WTC11 (cell line): Measurements from ENCODE around the gene KHK.
A peak's percentile ranks its signal among the peaks of the same experiment; 100 is the strongest.

Source experiments
- CTCF ChIP-seq: fragments of 200-600 bp; IDR thresholded peaks from 2 replicates; pipeline ENCODE4 v1.8.0; 2022; ENCODE audit warnings: antibody characterized with exemption
- KAT7 ChIP-seq: sonication (generic); formaldehyde crosslinking; IDR thresholded peaks from 2 replicates; pipeline ENCODE4 v1.8.1; 2023; ENCODE audit warnings: missing genetic modification reagents, mild to moderate bottlenecking, borderline replicate concordance
- MXD4 ChIP-seq: fragments of 250-450 bp; sonication (Bioruptor Pico); IDR thresholded peaks from 2 replicates; pipeline ENCODE4 v1.8.0; 2021; ENCODE audit warnings: mild to moderate bottlenecking, moderate library complexity, borderline replicate concordance
- ZNF121 ChIP-seq: sonication (generic); formaldehyde crosslinking; IDR thresholded peaks from 2 replicates; pipeline ENCODE4 v1.8.0; 2023; ENCODE audit warnings: missing genetic modification reagents
- TF ChIP-seq, protein P1 (sequence below): sonication (generic); formaldehyde crosslinking; IDR thresholded peaks from 2 replicates; pipeline ENCODE4 v1.8.1; 2023; ENCODE audit warnings: mild to moderate bottlenecking, missing genetic modification reagents

DNA sequence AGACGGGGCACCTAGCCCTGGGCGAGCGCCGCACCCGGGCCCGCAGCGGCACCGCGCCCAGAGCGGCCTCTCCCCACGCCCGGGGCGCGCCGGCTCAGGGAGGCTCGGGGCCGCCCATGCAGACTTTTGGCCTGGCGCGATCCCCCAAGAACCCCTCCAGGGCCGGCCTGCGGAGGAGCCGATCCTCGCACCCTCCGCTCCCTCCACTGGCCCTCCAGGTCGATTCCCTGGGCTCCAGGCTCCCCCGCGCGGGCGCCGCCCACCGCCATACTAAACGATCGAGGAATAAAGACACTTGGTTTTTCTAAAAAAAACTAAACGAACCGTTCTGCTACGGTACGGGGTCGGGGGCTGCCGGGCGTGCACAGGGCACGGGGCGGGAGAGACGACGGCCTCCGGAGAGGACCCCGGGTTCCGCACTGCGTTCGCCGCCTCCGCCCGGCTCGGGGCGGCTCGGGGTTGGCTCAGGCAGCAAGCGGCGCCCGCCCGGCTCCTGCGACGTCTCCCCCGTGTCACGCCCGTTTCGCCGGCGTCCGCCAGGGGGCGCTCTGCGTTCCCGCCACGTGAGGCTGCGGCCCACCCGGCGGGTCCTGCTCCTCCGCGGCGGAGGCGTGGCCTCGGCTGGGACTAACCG is 365 bp upstream of the KHK start:
- TF ChIP-seq CTCF = peak; percentile 98
- TF ChIP-seq, protein P1, sequence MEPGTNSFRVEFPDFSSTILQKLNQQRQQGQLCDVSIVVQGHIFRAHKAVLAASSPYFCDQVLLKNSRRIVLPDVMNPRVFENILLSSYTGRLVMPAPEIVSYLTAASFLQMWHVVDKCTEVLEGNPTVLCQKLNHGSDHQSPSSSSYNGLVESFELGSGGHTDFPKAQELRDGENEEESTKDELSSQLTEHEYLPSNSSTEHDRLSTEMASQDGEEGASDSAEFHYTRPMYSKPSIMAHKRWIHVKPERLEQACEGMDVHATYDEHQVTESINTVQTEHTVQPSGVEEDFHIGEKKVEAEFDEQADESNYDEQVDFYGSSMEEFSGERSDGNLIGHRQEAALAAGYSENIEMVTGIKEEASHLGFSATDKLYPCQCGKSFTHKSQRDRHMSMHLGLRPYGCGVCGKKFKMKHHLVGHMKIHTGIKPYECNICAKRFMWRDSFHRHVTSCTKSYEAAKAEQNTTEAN = 0 out of 2 replicates have a peak, but pooled peaks have one; percentile 64
- no peak for TF ChIP-seq KAT7 (CRISPR knock-in tag)
- TF ChIP-seq ZNF121 (CRISPR knock-in tag) = no peak
- TF ChIP-seq MXD4 = no peak
